PC-3 (cell line): ENCODE results near the gene NUFIP2.

Experiments
- EZH2 ChIP-seq: fragments of 300-600 bp; sonication (generic); IDR thresholded peaks from one replicate; pipeline ENCODE4 v1.6.1; 2017; ENCODE audit warnings: antibody characterized with exemption, mild to moderate bottlenecking, low read length; ENCODE audit not compliant: unreplicated experiment
- EZH2phosphoT487 ChIP-seq: fragments of 300-600 bp; sonication (generic); IDR thresholded peaks from 2 replicates; pipeline ENCODE4 v1.6.1; 2018; ENCODE audit warnings: mild to moderate bottlenecking, antibody characterized with exemption, low read length, borderline replicate concordance
- TF ChIP-seq, protein P1 (sequence below): fragments of 300-600 bp; sonication (generic); conservative IDR thresholded peaks from 2 replicates; pipeline ENCODE4 v1.5.1; 2017; ENCODE audit warnings: antibody characterized with exemption, low read depth, mild to moderate bottlenecking, low read length

DNA sequence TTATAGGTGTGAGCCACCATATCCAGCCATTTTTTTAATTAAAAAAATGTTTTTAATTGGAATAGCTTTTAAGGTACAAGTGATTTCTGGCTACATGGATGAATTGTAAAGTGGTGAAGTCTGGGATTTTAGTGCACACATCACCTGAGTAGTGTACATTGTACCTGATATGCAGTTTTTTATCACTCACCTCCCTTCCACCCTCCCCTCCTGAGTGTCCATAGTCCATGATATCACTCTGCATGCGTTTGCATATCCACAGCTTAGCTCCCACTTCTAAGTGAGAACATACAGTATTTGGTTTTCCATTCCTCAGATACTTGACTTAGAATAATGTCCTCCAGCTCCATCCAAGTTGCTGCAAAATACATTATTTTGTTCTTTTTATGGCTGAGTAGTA is 60.6 kb downstream of the NUFIP2 start:
- TF ChIP-seq, protein P1, sequence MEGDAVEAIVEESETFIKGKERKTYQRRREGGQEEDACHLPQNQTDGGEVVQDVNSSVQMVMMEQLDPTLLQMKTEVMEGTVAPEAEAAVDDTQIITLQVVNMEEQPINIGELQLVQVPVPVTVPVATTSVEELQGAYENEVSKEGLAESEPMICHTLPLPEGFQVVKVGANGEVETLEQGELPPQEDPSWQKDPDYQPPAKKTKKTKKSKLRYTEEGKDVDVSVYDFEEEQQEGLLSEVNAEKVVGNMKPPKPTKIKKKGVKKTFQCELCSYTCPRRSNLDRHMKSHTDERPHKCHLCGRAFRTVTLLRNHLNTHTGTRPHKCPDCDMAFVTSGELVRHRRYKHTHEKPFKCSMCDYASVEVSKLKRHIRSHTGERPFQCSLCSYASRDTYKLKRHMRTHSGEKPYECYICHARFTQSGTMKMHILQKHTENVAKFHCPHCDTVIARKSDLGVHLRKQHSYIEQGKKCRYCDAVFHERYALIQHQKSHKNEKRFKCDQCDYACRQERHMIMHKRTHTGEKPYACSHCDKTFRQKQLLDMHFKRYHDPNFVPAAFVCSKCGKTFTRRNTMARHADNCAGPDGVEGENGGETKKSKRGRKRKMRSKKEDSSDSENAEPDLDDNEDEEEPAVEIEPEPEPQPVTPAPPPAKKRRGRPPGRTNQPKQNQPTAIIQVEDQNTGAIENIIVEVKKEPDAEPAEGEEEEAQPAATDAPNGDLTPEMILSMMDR, result no peak
- TF ChIP-seq EZH2, result no peak
- no peak for TF ChIP-seq EZH2phosphoT487
